ENCODE data around the gene CEP152.
"Not testable (repeated sequence)": the region's sequence is repeated elsewhere in the genome, so short reads cannot be mapped to it uniquely, and the experiment has no call there.

CEP152 gene

DNA sequence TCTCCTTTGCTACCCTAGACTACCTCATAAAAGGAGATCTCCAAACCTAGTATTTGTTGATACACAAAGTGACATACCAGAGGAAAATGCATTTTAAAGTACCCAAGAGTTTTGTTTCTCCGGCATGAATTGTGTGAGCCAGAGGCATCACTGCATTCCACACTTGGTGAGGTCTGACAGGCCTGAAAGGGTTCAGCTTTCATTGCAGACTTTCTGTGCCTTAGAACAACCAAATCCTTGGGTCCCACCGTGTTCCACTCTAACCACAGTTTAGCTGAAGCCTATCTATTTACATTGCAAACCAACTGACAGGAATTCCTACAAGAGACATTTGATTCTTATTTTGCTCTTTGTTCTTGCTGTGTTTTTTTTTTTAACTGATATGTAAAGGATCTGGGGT, 46.1 kb upstream of the CEP152 start:
- TF ChIP-seq SPI1 (IDR thresholded peaks at IDR 0.05; ENCODE audit: borderline replicate concordance, low read depth) (no peak), POLR2AphosphoS5 (IDR thresholded peaks at IDR 0.05; ENCODE audit: low read depth) (no peak), REST (IDR thresholded peaks at IDR 0.05; ENCODE audit: insufficient replicate concordance, low read depth) (no peak), GABPA (IDR thresholded peaks at IDR 0.05; ENCODE audit: low read depth) (no peak), CTCF (IDR thresholded peaks at IDR 0.05; ENCODE audit: insufficient read depth, low read length) (no peak)
- Histone ChIP-seq H3K27ac (replicated peaks) (no peak overlapping the region), H3K4me3 (replicated peaks; ENCODE audit: insufficient read depth, low read length) (no peak overlapping the region), H3K27me3 (ENCODE audit: insufficient read depth, poor library complexity, severe bottlenecking) (no peaks in the 10 kb centered on the region)
- DNase-seq (ENCODE audit: low read depth in 1 of 2, low spot score in 1 of 2), result no peak

DNA sequence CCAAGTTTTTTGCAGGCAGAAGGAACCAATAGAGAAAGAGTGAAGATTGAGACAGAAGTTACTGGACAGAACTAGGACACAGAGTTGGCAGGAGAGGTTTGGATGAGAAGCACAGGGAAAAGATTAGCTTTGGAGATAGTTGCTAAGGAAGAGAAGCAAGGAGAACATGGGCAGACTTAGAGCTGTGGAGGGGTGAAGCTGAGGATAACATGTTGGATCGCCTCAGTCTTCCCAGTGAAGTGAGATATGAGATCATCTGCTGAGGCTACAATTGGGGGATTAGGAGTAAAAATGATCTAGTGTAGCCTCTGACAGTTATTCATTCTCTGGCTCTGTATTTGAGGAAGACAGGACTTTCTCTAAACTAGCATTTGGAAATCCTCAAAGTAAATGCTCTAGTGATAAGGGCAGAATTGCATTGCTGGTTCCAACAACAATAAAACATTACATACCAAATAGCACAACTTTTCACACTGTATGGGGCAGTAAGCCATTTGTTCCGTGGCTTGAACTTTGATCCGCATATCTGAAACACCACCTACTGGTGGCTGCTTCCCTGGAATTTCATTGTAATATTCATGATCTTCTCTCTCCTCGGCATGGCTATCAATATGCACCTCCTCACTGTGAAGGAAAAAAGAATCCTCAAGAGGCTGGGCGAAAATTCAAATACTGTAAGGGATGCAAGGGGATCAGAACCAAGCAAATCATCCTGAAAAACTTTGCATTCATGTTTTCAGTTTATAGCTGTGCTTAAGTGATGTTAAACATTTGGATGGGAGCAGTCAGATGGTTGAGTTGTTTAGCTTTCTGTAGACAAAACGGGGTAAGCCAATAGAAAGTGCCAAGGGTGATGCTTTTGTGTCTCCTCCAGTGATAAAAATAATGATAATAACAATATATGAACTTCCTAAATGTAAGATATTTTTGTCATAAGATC, 44.9 kb upstream of the CEP152 start:
- Histone ChIP-seq H3K27me3 (ENCODE audit: insufficient read depth, poor library complexity, severe bottlenecking) (no peaks in the 10 kb centered on the region), H3K27ac (replicated peaks) (no peak overlapping the region), H3K4me3 (replicated peaks; ENCODE audit: insufficient read depth, low read length) (no peak overlapping the region)
- TF ChIP-seq POLR2AphosphoS5 (IDR thresholded peaks at IDR 0.05; ENCODE audit: low read depth), result no peak
- DNase-seq (ENCODE audit: low read depth in 1 of 2, low spot score in 1 of 2), result no peak

- DNase-seq (ENCODE audit: low read depth in 1 of 2, low spot score in 1 of 2); H3K4me3 ChIP-seq (replicated peaks; ENCODE audit: insufficient read depth, low read length); H3K27ac ChIP-seq (replicated peaks); H3K27me3 ChIP-seq (ENCODE audit: insufficient read depth, poor library complexity, severe bottlenecking): not testable (repeated sequence)
Observed at GRCh38 chr15:48854434-48854833, 43.6 kb upstream of the CEP152 start.

GRCh38 chr15:48851956-48852355, 41.1 kb upstream of the CEP152 start:
- no peak for TF ChIP-seq CTCF (IDR thresholded peaks at IDR 0.05; ENCODE audit: insufficient read depth, low read length)
- no peak for TF ChIP-seq SPI1 (IDR thresholded peaks at IDR 0.05; ENCODE audit: borderline replicate concordance, low read depth)
- TF ChIP-seq POLR2AphosphoS5 (IDR thresholded peaks at IDR 0.05; ENCODE audit: low read depth), result no peak
- no peak for TF ChIP-seq REST (IDR thresholded peaks at IDR 0.05; ENCODE audit: insufficient replicate concordance, low read depth)
- TF ChIP-seq GABPA (IDR thresholded peaks at IDR 0.05; ENCODE audit: low read depth), result no peak
- no peak overlapping the region for H3K27ac ChIP-seq (replicated peaks)
- DNase-seq (ENCODE audit: low read depth in 1 of 2, low spot score in 1 of 2), result no peak
- no peaks in the 10 kb centered on the region for H3K27me3 ChIP-seq (ENCODE audit: insufficient read depth, poor library complexity, severe bottlenecking)
- H3K4me3 ChIP-seq (replicated peaks; ENCODE audit: insufficient read depth, low read length), result no peak overlapping the region

GRCh38 chr15:48850648-48851047, 39.8 kb upstream of the CEP152 start:
- no peak for TF ChIP-seq POLR2AphosphoS5 (IDR thresholded peaks at IDR 0.05; ENCODE audit: low read depth)
- no peak for TF ChIP-seq GABPA (IDR thresholded peaks at IDR 0.05; ENCODE audit: low read depth)
- DNase-seq (ENCODE audit: low read depth in 1 of 2, low spot score in 1 of 2), result no peak

More at GRCh38 chr15:48850648-48851047, 39.8 kb upstream of the CEP152 start:
- Histone ChIP-seq H3K27me3 (ENCODE audit: insufficient read depth, poor library complexity, severe bottlenecking) (no peaks in the 10 kb centered on the region), H3K4me3 (replicated peaks; ENCODE audit: insufficient read depth, low read length) (no peak overlapping the region), H3K27ac (replicated peaks) (no peak overlapping the region)
